HPDE6-E6E7 (cell line): ENCODE results near the gene CNDP2.
A peak's percentile ranks its signal among the peaks of the same experiment; 100 is the strongest.
"Not testable (repeated sequence)": the region's sequence is repeated elsewhere in the genome, so short reads cannot be mapped to it uniquely, and the experiment has no call there.

Experiments
- DNase-seq: peaks from one replicate; pipeline ENCODE4 v3.0.0; 2011; ENCODE audit warnings: missing footprints; ENCODE audit errors: extremely low spot score

CNDP2 gene

GRCh38 chr18:74500372-74500771 is 4.2 kb downstream of the CNDP2 start:
- no peak for DNase-seq

- DNase-seq = not testable (repeated sequence)
These were observed 4.6 kb downstream of the CNDP2 start for GRCh38 chr18:74500774-74501173.

- peak; percentile 35 for DNase-seq
These were observed 5.2 kb downstream of the CNDP2 start for GRCh38 chr18:74501386-74501785.

- DNase-seq = no peak
These were observed 7.0 kb downstream of the CNDP2 start for GRCh38 chr18:74503137-74503536.

GRCh38 chr18:74505776-74506175 is 9.6 kb downstream of the CNDP2 start:
- no peak for DNase-seq

GRCh38 chr18:74506448-74507084 is 10.4 kb downstream of the CNDP2 start:
- DNase-seq = no peak

- no peak for DNase-seq
These were observed 11.1 kb downstream of the CNDP2 start for GRCh38 chr18:74507097-74507881.

- DNase-seq = no peak
These were observed 11.8 kb downstream of the CNDP2 start for GRCh38 chr18:74507927-74508326.

GRCh38 chr18:74508366-74508765 is 12.2 kb downstream of the CNDP2 start:
- no peak for DNase-seq

GRCh38 chr18:74508821-74509225 is 12.7 kb downstream of the CNDP2 start:
- no peak for DNase-seq

- DNase-seq = no peak
These were observed 13.9 kb downstream of the CNDP2 start for GRCh38 chr18:74509856-74510769.

GRCh38 chr18:74510770-74511095 is 14.6 kb downstream of the CNDP2 start:
- no peak for DNase-seq

GRCh38 chr18:74511823-74512222 is 15.7 kb downstream of the CNDP2 start:
- no peak for DNase-seq

GRCh38 chr18:74512321-74513053 is 16.3 kb downstream of the CNDP2 start:
- DNase-seq = no peak

GRCh38 chr18:74513149-74513882 is 17.2 kb downstream of the CNDP2 start:
- no peak for DNase-seq

GRCh38 chr18:74513883-74514205 is 17.7 kb downstream of the CNDP2 start:
- DNase-seq = no peak

GRCh38 chr18:74514860-74515495 is 18.8 kb downstream of the CNDP2 start:
- no peak for DNase-seq

- DNase-seq = no peak
These were observed 19.6 kb downstream of the CNDP2 start for GRCh38 chr18:74515620-74516231.

GRCh38 chr18:74516271-74517235 is 20.4 kb downstream of the CNDP2 start:
- DNase-seq = no peak
